Spinal cord (tissue), 10 donors: ENCODE measurements around the gene NOTCH4. TPM values are rescaled to one million over a fixed set of nuclear protein-coding genes. Genes with fewer than 3 reads are reported as not detected.
A peak's percentile ranks its signal among the peaks of the same experiment; 100 is the strongest.
"Not testable (repeated sequence)": the region's sequence is repeated elsewhere in the genome, so short reads cannot be mapped to it uniquely, and the experiment has no call there.

Experiments used
- DNase-seq, 6 donors: peaks; one replicate each; pipeline versions ENCODE4 v3.0.0 to v3.0.0-alpha.2; 2013 to 2015; ENCODE audit warnings: low spot score in 6 of 6, low read depth in 4 of 6
- H3K27ac ChIP-seq: one replicate; pipeline ENCODE4 v1.5.1; 2013; ENCODE audit warnings: low read depth, low read length, control low read depth
- H3K27me3 ChIP-seq: one replicate; pipeline ENCODE4 v1.6.1; 2013; ENCODE audit warnings: low read length; ENCODE audit not compliant: control insufficient read depth, insufficient read depth
- H3K36me3 ChIP-seq: one replicate; pipeline ENCODE4 v1.6.1; 2013; ENCODE audit warnings: low read length; ENCODE audit not compliant: control insufficient read depth, insufficient read depth
- H3K4me1 ChIP-seq: one replicate; pipeline ENCODE4 v1.6.1; 2013; ENCODE audit warnings: low read length; ENCODE audit not compliant: control insufficient read depth, insufficient read depth
- H3K4me3 ChIP-seq: one replicate; pipeline ENCODE4 v1.5.1; 2013; ENCODE audit warnings: low read depth, low read length, control low read depth
- H3K9me3 ChIP-seq: one replicate; pipeline ENCODE4 v1.6.1; 2013; ENCODE audit warnings: low read length; ENCODE audit not compliant: control insufficient read depth, insufficient read depth
- WGBS: methylation state at CpG from one replicate; pipeline ENCODE4 v1.1.5; 2013; ENCODE audit warnings: missing lambda C conversion rate; ENCODE audit not compliant: insufficient coverage; 5-methylcytosine and 5-hydroxymethylcytosine counted together
- polyA plus RNA-seq, 2 donors: library from polyadenylated mRNA; unstranded; fragments of 120-200 nt; gene quantifications; one replicate each; pipeline ENCODE4 v1.2.1, GENCODE V29; 2013; ENCODE audit not compliant: insufficient read length in 2 of 2
- total RNA-seq, 2 donors: library from RNA; depleted of rRNA in 1 of 2; stranded (reverse); fragments of 120-200 nt in 1 of 2; fragments of >200 nt in 1 of 2; gene quantifications; one replicate each; pipeline versions ENCODE4 v1.2.3 to v1.2.4, GENCODE V29; 2013 to 2014
- donor health status: healthy.

NOTCH4 gene
- total and polyA plus RNA-seq, 4 donors: 8.5 to 31.2 (median 18.1) TPM

DNA sequence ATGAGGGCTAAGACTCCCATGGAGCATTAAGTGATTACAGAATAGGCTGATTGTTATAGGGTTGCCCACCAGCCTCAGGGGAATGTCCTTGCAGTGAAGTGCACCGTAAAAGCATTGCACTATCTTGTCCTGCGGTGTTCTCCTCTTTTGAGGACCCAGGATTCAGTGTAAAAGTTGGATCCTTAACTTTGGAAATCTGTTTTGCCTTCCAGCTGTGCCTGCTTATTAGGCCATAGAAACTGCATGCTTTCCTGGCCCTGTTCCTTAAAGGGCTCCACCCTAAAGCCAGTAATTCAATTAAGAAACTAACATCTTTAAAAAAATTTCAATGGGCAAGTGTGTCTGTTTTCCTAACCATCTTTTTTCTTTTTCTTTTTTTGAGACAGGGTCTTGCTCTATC, 25.4 kb upstream of the NOTCH4 start:
- peaks cover 2% of the 10 kb centered on the region for H3K9me3 ChIP-seq
- no peaks in the 10 kb centered on the region for H3K27me3 ChIP-seq

DNA sequence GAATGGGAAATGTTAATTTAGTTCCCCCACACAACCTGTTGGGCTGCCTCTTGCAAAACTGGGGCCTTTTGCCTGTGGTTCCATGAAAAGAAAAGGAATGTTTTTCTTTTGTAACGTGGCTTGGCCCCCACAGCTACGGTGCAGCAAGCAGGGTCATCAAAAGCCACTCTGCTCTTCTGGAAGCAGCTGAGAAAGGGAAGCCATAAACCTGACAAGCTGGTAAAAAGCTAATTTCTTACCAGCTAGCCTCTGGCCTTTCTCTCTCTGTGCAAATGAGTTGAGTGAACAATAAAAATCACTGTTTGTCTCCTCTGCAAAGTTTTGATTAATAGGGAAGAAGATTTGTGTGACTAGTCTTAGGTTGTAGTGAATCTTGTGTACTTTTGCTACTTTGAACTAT, 23.5 kb upstream of the NOTCH4 start:
- WGBS: 15% methylated on average over 2 of the region's 2 CpGs
- peaks cover 11% of the 10 kb centered on the region for H3K4me1 ChIP-seq
- no peaks in the 10 kb centered on the region for H3K27me3 ChIP-seq
- no peak overlapping the region for H3K27ac ChIP-seq
- H3K4me3 ChIP-seq: no peak overlapping the region
- DNase-seq: no peak
- peaks cover 2% of the 10 kb centered on the region for H3K9me3 ChIP-seq
- H3K36me3 ChIP-seq: no peaks in the 10 kb centered on the region

More for the DNA sequence above, 25.4 kb upstream of the NOTCH4 start:
- H3K4me3 ChIP-seq: no peak overlapping the region
- 100% methylated on average over 2 of the region's 2 CpGs for WGBS
- peaks cover 9% of the 10 kb centered on the region for H3K4me1 ChIP-seq
- no peak for DNase-seq
- no peaks in the 10 kb centered on the region for H3K36me3 ChIP-seq
- H3K27ac ChIP-seq: no peak overlapping the region

- H3K4me3 ChIP-seq: peak overlapping the region; percentile 9
- peak in 4 of 6 donors; percentile 67 to 92 (median 80) for DNase-seq
- WGBS: 2% methylated on average over 4 of the region's 14 CpGs
These were observed 21.1 kb upstream of the NOTCH4 start for GRCh38 chr6:32244946-32245398.

GRCh38 chr6:32244270-32244669, 20.4 kb upstream of the NOTCH4 start:
- DNase-seq: no peak
- Histone ChIP-seq H3K27me3 (no peaks in the 10 kb centered on the region), H3K4me3 (no peak overlapping the region), H3K27ac (peak overlapping the region; percentile 25), H3K9me3 (peaks cover 2% of the 10 kb centered on the region), H3K36me3 (no peaks in the 10 kb centered on the region), H3K4me1 (peaks cover 11% of the 10 kb centered on the region)
- no CpG with 5 or more reads among the region's 4 CpGs for WGBS

More at GRCh38 chr6:32244946-32245398, 21.1 kb upstream of the NOTCH4 start:
- Histone ChIP-seq H3K4me1 (peaks cover 11% of the 10 kb centered on the region), H3K27me3 (no peaks in the 10 kb centered on the region), H3K27ac (peak overlapping the region; percentile 22), H3K36me3 (no peaks in the 10 kb centered on the region), H3K9me3 (peaks cover 2% of the 10 kb centered on the region)

GRCh38 chr6:32242318-32242813, 18.5 kb upstream of the NOTCH4 start:
- no CpG with 5 or more reads among the region's 4 CpGs for whole genome bisulfite sequencing
- H3K27me3 ChIP-seq, H3K9me3 ChIP-seq, DNase-seq, H3K27ac ChIP-seq, H3K4me3 ChIP-seq, H3K36me3 ChIP-seq: not testable (repeated sequence)
- H3K4me1 ChIP-seq: peaks cover 11% of the 10 kb centered on the region

DNA sequence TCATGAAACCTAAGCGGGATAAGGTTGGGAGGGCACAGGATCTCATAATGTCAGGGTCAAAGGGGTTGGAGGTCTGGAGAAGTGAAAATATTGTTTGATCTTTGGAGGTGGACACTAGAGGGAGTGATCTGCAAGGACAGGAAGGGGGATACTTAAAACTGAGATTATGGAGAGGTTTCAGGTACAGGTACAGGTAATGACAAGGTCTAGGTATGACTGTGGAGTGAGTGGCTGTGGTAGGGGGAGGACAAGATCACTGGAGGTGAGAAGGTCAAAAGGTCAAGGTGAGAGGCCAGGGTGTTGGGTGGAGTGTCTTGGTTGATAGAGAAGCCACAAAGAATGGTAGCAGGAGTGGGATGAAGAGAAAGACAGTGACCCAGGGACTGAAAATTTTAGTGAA, 16.8 kb upstream of the NOTCH4 start:
- Histone ChIP-seq H3K27me3 (no peaks in the 10 kb centered on the region), H3K9me3 (no peaks in the 10 kb centered on the region), H3K4me3 (no peak overlapping the region), H3K27ac (no peak overlapping the region), H3K4me1 (peaks cover 11% of the 10 kb centered on the region), H3K36me3 (no peaks in the 10 kb centered on the region)
- no peak for DNase-seq
- 92% methylated on average over 1 of the region's 1 CpG for WGBS

GRCh38 chr6:32239462-32239861, 15.6 kb upstream of the NOTCH4 start:
- Histone ChIP-seq H3K9me3 (no peaks in the 10 kb centered on the region), H3K4me1 (peaks cover 3% of the 10 kb centered on the region), H3K36me3 (no peaks in the 10 kb centered on the region), H3K27ac (no peak overlapping the region), H3K27me3 (no peaks in the 10 kb centered on the region), H3K4me3 (no peak overlapping the region)
- DNase-seq: no peak
- no CpG with 5 or more reads among the region's 2 CpGs for WGBS

GRCh38 chr6:32234934-32235333, 11.1 kb upstream of the NOTCH4 start:
- Histone ChIP-seq H3K27me3 (no peaks in the 10 kb centered on the region), H3K36me3 (no peaks in the 10 kb centered on the region), H3K9me3 (no peaks in the 10 kb centered on the region), H3K4me3 (no peak overlapping the region), H3K27ac (no peak overlapping the region), H3K4me1 (no peaks in the 10 kb centered on the region)
- no peak for DNase-seq
- 80% methylated on average over 3 of the region's 4 CpGs for WGBS

GRCh38 chr6:32226434-32226833, 2.6 kb upstream of the NOTCH4 start:
- H3K4me3 ChIP-seq: no peak overlapping the region
- H3K27me3 ChIP-seq: no peaks in the 10 kb centered on the region
- no peaks in the 10 kb centered on the region for H3K9me3 ChIP-seq
- no peak overlapping the region for H3K27ac ChIP-seq
- no peaks in the 10 kb centered on the region for H3K36me3 ChIP-seq
- DNase-seq: no peak
- WGBS: 95% methylated on average over 5 of the region's 7 CpGs
- H3K4me1 ChIP-seq: no peaks in the 10 kb centered on the region

- no peak for DNase-seq
- Histone ChIP-seq H3K27me3 (no peaks in the 10 kb centered on the region), H3K27ac (no peak overlapping the region), H3K9me3 (no peaks in the 10 kb centered on the region), H3K4me1 (no peaks in the 10 kb centered on the region), H3K36me3 (no peaks in the 10 kb centered on the region), H3K4me3 (no peak overlapping the region)
- WGBS: 91% methylated on average over 1 of the region's 2 CpGs
These were observed 829 bp upstream of the NOTCH4 start for GRCh38 chr6:32224696-32225095.
